Muscle of leg (tissue), 16 donors: ENCODE measurements around the gene TOMM20. TPM values are rescaled to one million over a fixed set of nuclear protein-coding genes. Genes with fewer than 3 reads are reported as not detected.
A peak's percentile ranks its signal among the peaks of the same experiment; 100 is the strongest.
"Not testable (repeated sequence)": the region's sequence is repeated elsewhere in the genome, so short reads cannot be mapped to it uniquely, and the experiment has no call there.

Experiments
- DNase-seq: peaks from one replicate; pipeline ENCODE4 v3.0.0; 2013
- H3K27ac ChIP-seq: one replicate; pipeline ENCODE4 v1.5.1; 2013; ENCODE audit warnings: mild to moderate bottlenecking, low read length, control low read depth
- H3K27me3 ChIP-seq: one replicate; pipeline ENCODE4 v1.6.1; 2013; ENCODE audit warnings: low read length; ENCODE audit not compliant: control insufficient read depth, insufficient read depth
- H3K36me3 ChIP-seq: one replicate; pipeline ENCODE4 v1.6.1; 2013; ENCODE audit warnings: low read length; ENCODE audit not compliant: control insufficient read depth, insufficient read depth
- H3K4me1 ChIP-seq: one replicate; pipeline ENCODE4 v1.6.1; 2013; ENCODE audit warnings: low read length; ENCODE audit not compliant: control insufficient read depth, insufficient read depth
- H3K4me3 ChIP-seq: one replicate; pipeline ENCODE4 v1.5.1; 2013; ENCODE audit warnings: low read length, control low read depth
- H3K9me3 ChIP-seq: replicated peaks from 2 replicates; pipeline ENCODE4 v1.6.1; 2013; ENCODE audit warnings: low read depth, low read length; ENCODE audit not compliant: control insufficient read depth
- WGBS: methylation state at CpG from one replicate; pipeline ENCODE4 v1.1.5; 2013; ENCODE audit warnings: missing lambda C conversion rate; ENCODE audit not compliant: insufficient coverage; 5-methylcytosine and 5-hydroxymethylcytosine counted together
- long read RNA-seq, 11 donors: transcript quantifications; one replicate each; lab custom pipeline, GENCODE V29; 2026
- polyA plus RNA-seq, 8 donors: library from polyadenylated mRNA; unstranded; fragments of 120-200 nt; gene quantifications; one replicate each; pipeline versions ENCODE4 v1.2.1 to v1.2.3, GENCODE V29; 2013; ENCODE audit warnings: inconsistent platforms in 1 of 8, low replicate concordance in 1 of 8; ENCODE audit not compliant: insufficient read length in 8 of 8, insufficient read depth in 1 of 8
- total RNA-seq: library from RNA; stranded (reverse); fragments of 120-200 nt; gene quantifications from one replicate; pipeline ENCODE4 v1.2.4, GENCODE V29; 2013

Gene TOMM20
- total RNA-seq (83.3 TPM), polyA plus RNA-seq (100 to 1,000 TPM; 137 to 165 (median 153) TPM)
- long read RNA-seq, donor 1, transcript TOMM20-201 (5 exons, 3,387 nt) = major isoform, 44 of 44 reads
- long read RNA-seq, donor 1, partial matches to known transcripts = 0 of 44 reads
- long read RNA-seq, donor 1, other reads (novel, unspliced or antisense) = 0 of 44 reads
- long read RNA-seq, donor 2, transcript TOMM20-201 (5 exons, 3,387 nt) = major isoform, 13 of 13 reads
- long read RNA-seq, donor 2, partial matches to known transcripts = 0 of 13 reads
- long read RNA-seq, donor 2, other reads (novel, unspliced or antisense) = 0 of 13 reads
- long read RNA-seq, donor 3, transcript TOMM20-201 (5 exons, 3,387 nt) = major isoform, 48 of 48 reads
- long read RNA-seq, donor 3, partial matches to known transcripts = 0 of 48 reads
- long read RNA-seq, donor 3, other reads (novel, unspliced or antisense) = 0 of 48 reads
- long read RNA-seq, donor 4, transcript TOMM20-201 (5 exons, 3,387 nt) = major isoform, 84 of 84 reads
- long read RNA-seq, donor 4, partial matches to known transcripts = 0 of 84 reads
- long read RNA-seq, donor 4, other reads (novel, unspliced or antisense) = 0 of 84 reads
- long read RNA-seq, donor 5, transcript TOMM20-201 (5 exons, 3,387 nt) = major isoform, 224 of 240 reads
- long read RNA-seq, donor 5, partial matches to known transcripts = 9 of 240 reads
- long read RNA-seq, donor 5, other reads (novel, unspliced or antisense) = 5 of 240 reads
- long read RNA-seq, donor 6, transcript TOMM20-201 (5 exons, 3,387 nt) = major isoform, 168 of 192 reads
- long read RNA-seq, donor 6, partial matches to known transcripts = 21 of 192 reads
- long read RNA-seq, donor 6, other reads (novel, unspliced or antisense) = 0 of 192 reads
- long read RNA-seq, donor 7, transcript TOMM20-201 (5 exons, 3,387 nt) = major isoform, 120 of 129 reads
- long read RNA-seq, donor 7, partial matches to known transcripts = 8 of 129 reads
- long read RNA-seq, donor 7, other reads (novel, unspliced or antisense) = 0 of 129 reads
- long read RNA-seq, donor 8, transcript TOMM20-201 (5 exons, 3,387 nt) = major isoform, 71 of 75 reads
- long read RNA-seq, donor 8, partial matches to known transcripts = 0 of 75 reads
- long read RNA-seq, donor 8, other reads (novel, unspliced or antisense) = 0 of 75 reads
- long read RNA-seq, donor 9, transcript TOMM20-201 (5 exons, 3,387 nt) = major isoform, 87 of 88 reads
- long read RNA-seq, donor 9, partial matches to known transcripts = 0 of 88 reads
- long read RNA-seq, donor 9, other reads (novel, unspliced or antisense) = 0 of 88 reads
- long read RNA-seq, donor 10, transcript TOMM20-201 (5 exons, 3,387 nt) = major isoform, 88 of 95 reads
- long read RNA-seq, donor 10, transcript TOMM20-203 (4 exons, 365 nt) = minor isoform, 7 of 95 reads
- long read RNA-seq, donor 10, partial matches to known transcripts = 0 of 95 reads
- long read RNA-seq, donor 10, other reads (novel, unspliced or antisense) = 0 of 95 reads
- long read RNA-seq, donor 11, transcript TOMM20-201 (5 exons, 3,387 nt) = major isoform, 113 of 114 reads
- long read RNA-seq, donor 11, partial matches to known transcripts = 0 of 114 reads
- long read RNA-seq, donor 11, other reads (novel, unspliced or antisense) = 0 of 114 reads

GRCh38 chr1:235128456-235129328 is at the start of gene TOMM20:
TSS of gene TOMM20 (minus strand) at chr1:235128837. CDS start at chr1:235128715, 122 bp downstream.
- DNase-seq = peak; percentile 99
- H3K36me3 ChIP-seq = peaks cover 18% of the 10 kb centered on the region
- H3K4me3 ChIP-seq = peak within 1 kb of the TSS; percentile 88
- H3K9me3 ChIP-seq = no peaks in the 10 kb centered on the region
- under 1% methylated on average over 61 of the region's 67 CpGs for WGBS
- H3K27me3 ChIP-seq = no peaks in the 10 kb centered on the region
- no peaks in the 10 kb centered on the region for H3K4me1 ChIP-seq
- H3K27ac ChIP-seq = peak within 1 kb of the TSS; percentile 97

- 88% methylated on average over 6 of the region's 7 CpGs for WGBS
- H3K36me3 ChIP-seq = peaks cover 41% of the 10 kb centered on the region
- no peaks in the 10 kb centered on the region for H3K4me1 ChIP-seq
- no peaks in the 10 kb centered on the region for H3K9me3 ChIP-seq
- H3K27me3 ChIP-seq = no peaks in the 10 kb centered on the region
- H3K27ac ChIP-seq = no peak overlapping the region
- DNase-seq = no peak
- no peak overlapping the region for H3K4me3 ChIP-seq
Measured at GRCh38 chr1:235176486-235176885, 47.8 kb upstream of the TOMM20 start.

GRCh38 chr1:235169986-235170385 is 41.3 kb upstream of the TOMM20 start:
- Histone ChIP-seq H3K4me1 (no peaks in the 10 kb centered on the region), H3K9me3 (no peaks in the 10 kb centered on the region), H3K27ac (no peak overlapping the region), H3K27me3 (no peaks in the 10 kb centered on the region), H3K36me3 (peaks cover 45% of the 10 kb centered on the region), H3K4me3 (no peak overlapping the region)
- no peak for DNase-seq

- no peak overlapping the region for H3K4me3 ChIP-seq
- no peaks in the 10 kb centered on the region for H3K9me3 ChIP-seq
- WGBS = no CpG with 5 or more reads among the region's 3 CpGs
- no peaks in the 10 kb centered on the region for H3K4me1 ChIP-seq
- H3K27ac ChIP-seq = no peak overlapping the region
- H3K27me3 ChIP-seq = no peaks in the 10 kb centered on the region
- H3K36me3 ChIP-seq = peaks cover 33% of the 10 kb centered on the region
- no peak for DNase-seq
Measured at GRCh38 chr1:235168375-235168774, 39.7 kb upstream of the TOMM20 start.

GRCh38 chr1:235161685-235162327 is 33.2 kb upstream of the TOMM20 start:
- no peak for DNase-seq
- no peaks in the 10 kb centered on the region for H3K27me3 ChIP-seq
- 74% methylated on average over 14 of the region's 21 CpGs for WGBS
- peak overlapping the region; percentile 68 for H3K4me3 ChIP-seq
- H3K4me1 ChIP-seq = peaks cover 4% of the 10 kb centered on the region
- no peaks in the 10 kb centered on the region for H3K9me3 ChIP-seq
- H3K36me3 ChIP-seq = peaks cover 21% of the 10 kb centered on the region
- H3K27ac ChIP-seq = peak overlapping the region; percentile 89

GRCh38 chr1:235160957-235161684 is 32.5 kb upstream of the TOMM20 start, which contains the start of gene RBM34:
TSS of gene RBM34 (minus strand) at chr1:235161250. CDS start at chr1:235161226, 24 bp downstream.
- peaks cover 24% of the 10 kb centered on the region for H3K36me3 ChIP-seq
- 0% methylated on average over 40 of the region's 52 CpGs for WGBS
- peak within 1 kb of the TSS; percentile 89 for H3K27ac ChIP-seq
- peak; percentile 96 for DNase-seq
- H3K27me3 ChIP-seq = no peaks in the 10 kb centered on the region
- H3K9me3 ChIP-seq = no peaks in the 10 kb centered on the region
- peaks cover 4% of the 10 kb centered on the region for H3K4me1 ChIP-seq
- peak within 1 kb of the TSS; percentile 68 for H3K4me3 ChIP-seq

GRCh38 chr1:235160383-235160956 is 31.8 kb upstream of the TOMM20 start:
- peaks cover 4% of the 10 kb centered on the region for H3K4me1 ChIP-seq

GRCh38 chr1:235159930-235160329 is 31.3 kb upstream of the TOMM20 start:
- WGBS = 96% methylated on average over 5 of the region's 9 CpGs
- DNase-seq, H3K9me3 ChIP-seq, H3K4me3 ChIP-seq, H3K27me3 ChIP-seq, H3K4me1 ChIP-seq, H3K27ac ChIP-seq: not testable (repeated sequence)
- peaks cover 29% of the 10 kb centered on the region for H3K36me3 ChIP-seq

More at GRCh38 chr1:235160383-235160956, 31.8 kb upstream of the TOMM20 start:
- Histone ChIP-seq H3K4me3 (peak overlapping the region; percentile 68), H3K27me3 (no peaks in the 10 kb centered on the region), H3K27ac (peak overlapping the region; percentile 89), H3K9me3 (no peaks in the 10 kb centered on the region), H3K36me3 (peaks cover 27% of the 10 kb centered on the region)
- peak; percentile 75 for DNase-seq
- 0% methylated on average over 5 of the region's 14 CpGs for WGBS
